Cardiac muscle cell (in vitro differentiated cells and primary cell): ENCODE results near the gene CEP112. TPM values are rescaled to one million over a fixed set of nuclear protein-coding genes. Genes with fewer than 3 reads are reported as not detected.

ENCODE experiments used
- DNase-seq, 2 donors: peaks; one replicate each; pipeline versions ENCODE4 v3.0.0 to v3.0.0-alpha.2; 2010 to 2017; ENCODE audit warnings: low read depth in 1 of 2, low spot score in 1 of 2
- H3K27ac ChIP-seq: fragments of 200-600 bp; sonication (generic); 2 replicates; pipeline ENCODE4 v1.5.1; 2016
- H3K27me3 ChIP-seq: fragments of 200-600 bp; sonication (generic); 2 replicates; pipeline ENCODE4 v1.6.0; 2016; ENCODE audit warnings: control low read depth
- H3K36me3 ChIP-seq: fragments of 200-600 bp; sonication (generic); 2 replicates; pipeline ENCODE4 v1.5.1; 2016; ENCODE audit warnings: control low read depth
- H3K4me1 ChIP-seq: fragments of 200-600 bp; sonication (generic); 2 replicates; pipeline ENCODE4 v1.8.1; 2017; ENCODE audit warnings: low read depth, mild to moderate bottlenecking, mixed run types
- H3K4me3 ChIP-seq: fragments of 200-600 bp; sonication (generic); 2 replicates; pipeline ENCODE4 v1.5.1; 2016; ENCODE audit warnings: mild to moderate bottlenecking
- H3K9me3 ChIP-seq: fragments of 200-600 bp; sonication (generic); 2 replicates; pipeline ENCODE4 v1.5.1; 2017; ENCODE audit warnings: low read depth, mild to moderate bottlenecking, control low read depth
- CTCF ChIP-seq: IDR thresholded peaks from 2 replicates; pipeline ENCODE4 v1.5.1; 2012; ENCODE audit warnings: low read depth, mild to moderate bottlenecking, low read length
- polyA plus RNA-seq: library from polyadenylated mRNA; unstranded; fragments of >200 nt; fragmentation: Nextera tagmentation; extraction: Ambion mirVana; gene quantifications from 2 replicates; pipeline ENCODE4 v1.2.1, GENCODE V29; 2016
- total RNA-seq: library from RNA; depleted of rRNA; stranded (reverse); fragments of >200 nt; gene quantifications from 2 replicates; pipeline ENCODE4 v1.2.3, GENCODE V29; 2016

CEP112 gene
- total and polyA plus RNA-seq, 2 experiments from 2014 or later = 7.7 to 10.9 TPM

- Histone ChIP-seq H3K4me3 (no peak overlapping the region), H3K36me3 (no peaks in the 10 kb centered on the region), H3K4me1 (peaks cover 7% of the 10 kb centered on the region), H3K27ac (no peak overlapping the region), H3K27me3 (no peaks in the 10 kb centered on the region), H3K9me3 (no peaks in the 10 kb centered on the region)
- no peak for TF ChIP-seq CTCF
- DNase-seq = no peak
Observed at GRCh38 chr17:65926599-65926998, 265.3 kb downstream of the CEP112 start.

GRCh38 chr17:65925606-65926307 is 266.2 kb downstream of the CEP112 start:
- H3K27ac ChIP-seq = no peak overlapping the region
- DNase-seq = no peak
- no peaks in the 10 kb centered on the region for H3K9me3 ChIP-seq
- no peaks in the 10 kb centered on the region for H3K27me3 ChIP-seq
- no peaks in the 10 kb centered on the region for H3K36me3 ChIP-seq
- peaks cover 16% of the 10 kb centered on the region for H3K4me1 ChIP-seq
- no peak for TF ChIP-seq CTCF
- no peak overlapping the region for H3K4me3 ChIP-seq

- peak overlapping the region; percentile 89 for H3K27ac ChIP-seq
- DNase-seq = peak in 1 of 2 donors; percentile 52
- no peaks in the 10 kb centered on the region for H3K27me3 ChIP-seq
- peaks cover 28% of the 10 kb centered on the region for H3K4me1 ChIP-seq
- no peak for TF ChIP-seq CTCF
- no peak overlapping the region for H3K4me3 ChIP-seq
- H3K9me3 ChIP-seq = no peaks in the 10 kb centered on the region
- H3K36me3 ChIP-seq = no peaks in the 10 kb centered on the region
Observed at GRCh38 chr17:65920996-65921395, 270.9 kb downstream of the CEP112 start.

- Histone ChIP-seq H3K9me3 (no peaks in the 10 kb centered on the region), H3K36me3 (no peaks in the 10 kb centered on the region), H3K27ac (peak overlapping the region; percentile 12), H3K4me1 (peaks cover 28% of the 10 kb centered on the region), H3K27me3 (no peaks in the 10 kb centered on the region), H3K4me3 (no peak overlapping the region)
- peak; percentile 14 to 17 for DNase-seq
- peak; percentile 23 for TF ChIP-seq CTCF
Observed at GRCh38 chr17:65918916-65919315, 273.0 kb downstream of the CEP112 start.

DNA sequence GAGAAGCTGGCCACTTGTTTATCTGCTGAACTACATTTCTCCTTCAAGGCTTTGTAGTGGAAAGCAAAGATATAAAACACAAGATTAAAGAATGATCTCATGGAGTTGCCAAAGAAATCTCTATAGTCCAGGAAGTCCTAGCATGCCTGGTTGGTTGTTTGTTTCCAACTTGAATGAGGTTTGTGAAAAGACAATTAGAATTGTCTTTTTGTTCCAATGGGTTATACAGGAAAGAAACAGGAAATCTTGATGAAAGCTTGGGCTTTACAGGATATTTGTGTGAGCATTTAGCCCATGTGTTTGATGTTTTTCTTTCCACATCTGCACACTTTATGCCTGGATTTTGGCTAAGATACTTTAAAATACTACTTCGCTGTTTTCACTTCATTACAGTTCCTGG is 273.4 kb downstream of the CEP112 start:
- H3K36me3 ChIP-seq = no peaks in the 10 kb centered on the region

More for the DNA sequence above, 273.4 kb downstream of the CEP112 start:
- Histone ChIP-seq H3K27me3 (no peaks in the 10 kb centered on the region), H3K4me3 (no peak overlapping the region), H3K27ac (peak overlapping the region; percentile 12), H3K9me3 (no peaks in the 10 kb centered on the region), H3K4me1 (peaks cover 28% of the 10 kb centered on the region)
- no peak for TF ChIP-seq CTCF
- peak in 1 of 2 donors; percentile 27 for DNase-seq
